ENCODE data around the gene ANKRD9. TPM values are rescaled to one million over a fixed set of nuclear protein-coding genes. Genes with fewer than 3 reads are reported as not detected.
A peak's percentile ranks its signal among the peaks of the same experiment; 100 is the strongest.

ANKRD9 gene
- total and polyA plus RNA-seq, 2 of the 13 experiments (the other 11 are each of a cell fraction or from before 2014, with no cell fraction given), result 10.0 to 15.0 TPM

DNA sequence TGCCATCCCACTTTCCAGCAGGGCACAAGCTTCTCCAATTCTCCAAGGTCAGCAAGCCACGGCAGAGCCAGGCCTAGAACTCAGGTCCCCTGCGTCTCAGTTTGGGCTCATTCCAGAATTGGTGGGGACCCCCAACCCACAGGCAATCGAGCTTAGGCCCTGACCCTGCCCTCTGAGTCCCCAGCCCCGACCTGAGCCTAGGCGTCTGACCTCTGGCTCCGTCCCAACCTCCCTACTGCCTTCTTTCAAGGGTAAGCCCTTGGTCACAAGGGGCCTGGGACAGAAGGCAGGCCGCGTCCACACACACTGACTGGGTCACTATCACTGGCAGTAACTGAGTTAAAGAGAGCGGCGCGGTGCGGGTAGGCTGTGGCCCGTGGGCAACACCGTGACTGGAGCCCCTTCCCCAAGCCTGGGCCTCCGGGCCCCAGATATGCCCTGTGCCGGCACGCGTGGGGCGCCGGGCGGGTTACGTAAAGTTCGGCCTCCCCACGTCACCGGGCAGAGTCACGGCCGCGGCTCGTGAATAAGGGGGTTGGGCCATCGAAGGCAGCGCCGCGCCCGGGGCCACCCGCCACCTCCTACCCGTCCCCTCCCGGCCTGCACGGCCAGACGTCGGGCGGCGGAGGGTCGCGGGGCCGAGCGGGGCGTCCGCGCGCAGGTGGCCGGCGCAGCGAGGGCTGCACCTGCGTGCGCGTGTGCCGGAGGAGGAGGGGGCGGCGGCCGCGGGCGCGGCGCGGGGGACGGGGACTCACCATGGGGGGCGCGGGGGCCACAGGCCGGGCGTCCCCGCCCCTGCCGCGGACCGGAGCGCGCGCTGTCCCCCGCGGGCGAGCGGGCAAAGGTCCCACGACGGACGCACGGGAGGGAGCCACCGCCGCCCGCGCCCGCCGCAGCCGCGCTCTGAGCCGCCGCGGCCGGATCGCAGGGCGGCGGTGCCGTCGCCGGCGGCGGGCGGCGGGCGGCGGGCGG lies 516 bp downstream of the ANKRD9 start (continued):
- TF ChIP-seq, protein P1, sequence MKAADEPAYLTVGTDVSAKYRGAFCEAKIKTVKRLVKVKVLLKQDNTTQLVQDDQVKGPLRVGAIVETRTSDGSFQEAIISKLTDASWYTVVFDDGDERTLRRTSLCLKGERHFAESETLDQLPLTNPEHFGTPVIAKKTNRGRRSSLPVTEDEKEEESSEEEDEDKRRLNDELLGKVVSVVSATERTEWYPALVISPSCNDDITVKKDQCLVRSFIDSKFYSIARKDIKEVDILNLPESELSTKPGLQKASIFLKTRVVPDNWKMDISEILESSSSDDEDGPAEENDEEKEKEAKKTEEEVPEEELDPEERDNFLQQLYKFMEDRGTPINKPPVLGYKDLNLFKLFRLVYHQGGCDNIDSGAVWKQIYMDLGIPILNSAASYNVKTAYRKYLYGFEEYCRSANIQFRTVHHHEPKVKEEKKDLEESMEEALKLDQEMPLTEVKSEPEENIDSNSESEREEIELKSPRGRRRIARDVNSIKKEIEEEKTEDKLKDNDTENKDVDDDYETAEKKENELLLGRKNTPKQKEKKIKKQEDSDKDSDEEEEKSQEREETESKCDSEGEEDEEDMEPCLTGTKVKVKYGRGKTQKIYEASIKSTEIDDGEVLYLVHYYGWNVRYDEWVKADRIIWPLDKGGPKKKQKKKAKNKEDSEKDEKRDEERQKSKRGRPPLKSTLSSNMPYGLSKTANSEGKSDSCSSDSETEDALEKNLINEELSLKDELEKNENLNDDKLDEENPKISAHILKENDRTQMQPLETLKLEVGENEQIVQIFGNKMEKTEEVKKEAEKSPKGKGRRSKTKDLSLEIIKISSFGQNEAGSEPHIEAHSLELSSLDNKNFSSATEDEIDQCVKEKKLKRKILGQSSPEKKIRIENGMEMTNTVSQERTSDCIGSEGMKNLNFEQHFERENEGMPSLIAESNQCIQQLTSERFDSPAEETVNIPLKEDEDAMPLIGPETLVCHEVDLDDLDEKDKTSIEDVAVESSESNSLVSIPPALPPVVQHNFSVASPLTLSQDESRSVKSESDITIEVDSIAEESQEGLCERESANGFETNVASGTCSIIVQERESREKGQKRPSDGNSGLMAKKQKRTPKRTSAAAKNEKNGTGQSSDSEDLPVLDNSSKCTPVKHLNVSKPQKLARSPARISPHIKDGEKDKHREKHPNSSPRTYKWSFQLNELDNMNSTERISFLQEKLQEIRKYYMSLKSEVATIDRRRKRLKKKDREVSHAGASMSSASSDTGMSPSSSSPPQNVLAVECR (CRISPR knock-in tag; IDR thresholded peaks at IDR 0.05; ENCODE audit: borderline replicate concordance), result peak; percentile 53; the same call in 1 of the 2 replicates
- no peak for TF ChIP-seq PHF20 (CRISPR knock-in tag; IDR thresholded peaks at IDR 0.05)
- TF ChIP-seq ZFX (CRISPR knock-in tag; IDR thresholded peaks at IDR 0.05; ENCODE audit: low read depth), result peak; percentile 69
- TF ChIP-seq ZNF468 (CRISPR knock-in tag; IDR thresholded peaks at IDR 0.05), result no peak
- peak; percentile 25; the same call in 1 of the 2 replicates for TF ChIP-seq TMF1 (CRISPR knock-in tag; IDR thresholded peaks at IDR 0.05; ENCODE audit: low read depth)
- TF ChIP-seq SCMH1 (CRISPR knock-in tag; IDR thresholded peaks at IDR 0.05; ENCODE audit: borderline replicate concordance), result no peak
- TF ChIP-seq RFXANK (CRISPR knock-in tag; IDR thresholded peaks at IDR 0.05), result no peak
- peak; percentile 67 for TF ChIP-seq HNRNPLL (IDR thresholded peaks at IDR 0.05; ENCODE audit: low read depth, low read length, poor library complexity, severe bottlenecking)
- TF ChIP-seq MYPOP (CRISPR knock-in tag; IDR thresholded peaks at IDR 0.05), result peak; percentile 18; the same call in 1 of the 2 replicates
- TF ChIP-seq SNAI1 (CRISPR knock-in tag; IDR thresholded peaks at IDR 0.05; ENCODE audit: borderline replicate concordance), result peak; percentile 39; the same call in 1 of the 2 replicates
- TF ChIP-seq MEF2D (CRISPR knock-in tag; IDR thresholded peaks at IDR 0.05), result no peak
- TF ChIP-seq ZNF746 (CRISPR knock-in tag; IDR thresholded peaks at IDR 0.05), result 0 out of 2 replicates have a peak, but pooled peaks have one; percentile 27
- TF ChIP-seq, protein P2, sequence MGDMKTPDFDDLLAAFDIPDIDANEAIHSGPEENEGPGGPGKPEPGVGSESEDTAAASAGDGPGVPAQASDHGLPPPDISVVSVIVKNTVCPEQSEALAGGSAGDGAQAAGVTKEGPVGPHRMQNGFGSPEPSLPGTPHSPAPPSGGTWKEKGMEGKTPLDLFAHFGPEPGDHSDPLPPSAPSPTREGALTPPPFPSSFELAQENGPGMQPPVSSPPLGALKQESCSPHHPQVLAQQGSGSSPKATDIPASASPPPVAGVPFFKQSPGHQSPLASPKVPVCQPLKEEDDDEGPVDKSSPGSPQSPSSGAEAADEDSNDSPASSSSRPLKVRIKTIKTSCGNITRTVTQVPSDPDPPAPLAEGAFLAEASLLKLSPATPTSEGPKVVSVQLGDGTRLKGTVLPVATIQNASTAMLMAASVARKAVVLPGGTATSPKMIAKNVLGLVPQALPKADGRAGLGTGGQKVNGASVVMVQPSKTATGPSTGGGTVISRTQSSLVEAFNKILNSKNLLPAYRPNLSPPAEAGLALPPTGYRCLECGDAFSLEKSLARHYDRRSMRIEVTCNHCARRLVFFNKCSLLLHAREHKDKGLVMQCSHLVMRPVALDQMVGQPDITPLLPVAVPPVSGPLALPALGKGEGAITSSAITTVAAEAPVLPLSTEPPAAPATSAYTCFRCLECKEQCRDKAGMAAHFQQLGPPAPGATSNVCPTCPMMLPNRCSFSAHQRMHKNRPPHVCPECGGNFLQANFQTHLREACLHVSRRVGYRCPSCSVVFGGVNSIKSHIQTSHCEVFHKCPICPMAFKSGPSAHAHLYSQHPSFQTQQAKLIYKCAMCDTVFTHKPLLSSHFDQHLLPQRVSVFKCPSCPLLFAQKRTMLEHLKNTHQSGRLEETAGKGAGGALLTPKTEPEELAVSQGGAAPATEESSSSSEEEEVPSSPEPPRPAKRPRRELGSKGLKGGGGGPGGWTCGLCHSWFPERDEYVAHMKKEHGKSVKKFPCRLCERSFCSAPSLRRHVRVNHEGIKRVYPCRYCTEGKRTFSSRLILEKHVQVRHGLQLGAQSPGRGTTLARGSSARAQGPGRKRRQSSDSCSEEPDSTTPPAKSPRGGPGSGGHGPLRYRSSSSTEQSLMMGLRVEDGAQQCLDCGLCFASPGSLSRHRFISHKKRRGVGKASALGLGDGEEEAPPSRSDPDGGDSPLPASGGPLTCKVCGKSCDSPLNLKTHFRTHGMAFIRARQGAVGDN (CRISPR knock-in tag; IDR thresholded peaks at IDR 0.05), result peak; percentile 68
- no peak for TF ChIP-seq ZNF709 (CRISPR knock-in tag; IDR thresholded peaks at IDR 0.05)
- TF ChIP-seq MAX (IDR thresholded peaks at IDR 0.05), result peak; percentile 29; the same call in 1 of the 2 replicates
- peak; percentile 73; the same call in 1 of the 2 replicates for TF ChIP-seq ZNF501 (CRISPR knock-in tag; IDR thresholded peaks at IDR 0.05)
